Sigmoid colon (tissue), 7 donors: ENCODE measurements around the gene MYOF. TPM values are rescaled to one million over a fixed set of nuclear protein-coding genes. Genes with fewer than 3 reads are reported as not detected.
A peak's percentile ranks its signal among the peaks of the same experiment; 100 is the strongest.

ENCODE experiments used
- DNase-seq: peaks from one replicate; pipeline ENCODE4 v3.0.0-alpha.2; 2019
- H3K27ac ChIP-seq, 4 donors: fragments of 200-600 bp; sonication (generic); one replicate each; pipeline ENCODE4 v1.5.1; 2016 to 2019; ENCODE audit warnings: mild to moderate bottlenecking in 1 of 4
- H3K27me3 ChIP-seq, 3 donors: fragments of 200-600 bp; sonication (generic); one replicate each; pipeline ENCODE4 v1.5.1; 2019; ENCODE audit warnings: mild to moderate bottlenecking in 1 of 3
- H3K36me3 ChIP-seq, 4 donors: fragments of 200-600 bp; sonication (generic); one replicate each; pipeline ENCODE4 v1.5.1; 2016 to 2019
- H3K4me1 ChIP-seq, 4 donors: fragments of 200-600 bp; sonication (generic); one replicate each; pipeline ENCODE4 v1.5.1; 2017 to 2019
- H3K4me3 ChIP-seq, 4 donors: fragments of 200-600 bp; sonication (generic); one replicate each; pipeline ENCODE4 v1.5.1; 2017 to 2019; ENCODE audit warnings: mild to moderate bottlenecking in 2 of 4, moderate library complexity in 1 of 4
- H3K9me3 ChIP-seq, 4 donors: fragments of 200-600 bp in 3 of 4; sonication (generic) in 3 of 4; one replicate each; pipeline versions ENCODE4 v1.5.1 to v1.6.1; 2013 to 2019
- CTCF ChIP-seq, 4 experiments: fragments of 450-650 bp in 3 of 4; fragments of 200-600 bp in 1 of 4; IDR thresholded peaks; one replicate each; pipeline ENCODE4 v1.5.1; 2016 to 2019; ENCODE audit warnings: antibody characterized with exemption in 4 of 4, mild to moderate bottlenecking in 3 of 4, moderate library complexity in 2 of 4
- EP300 ChIP-seq, 4 donors: sonication (generic); formaldehyde crosslinking; IDR thresholded peaks; one replicate each; pipeline ENCODE4 v1.6.1; 2017; ENCODE audit warnings: antibody characterized with exemption in 4 of 4
- POLR2A ChIP-seq, 2 donors: fragments of 450-650 bp; IDR thresholded peaks; one replicate each; pipeline ENCODE4 v1.6.1; 2016; ENCODE audit warnings: antibody characterized with exemption in 2 of 2, mild to moderate bottlenecking in 2 of 2, moderate library complexity in 2 of 2
- POLR2AphosphoS5 ChIP-seq, 4 donors: sonication (generic); formaldehyde crosslinking; IDR thresholded peaks; one replicate each; pipeline ENCODE4 v1.6.1; 2017; ENCODE audit warnings: antibody characterized with exemption in 4 of 4
- WGBS, 2 donors: extraction: QIAGEN DNeasy Blood & Tissue Kit; methylation state at CpG; one replicate each; pipeline ENCODE4 v1.1.7; 2013; 5-methylcytosine and 5-hydroxymethylcytosine counted together
- intact Hi-C: fragments of 100-400 bp; cut with DNase I; formaldehyde crosslinking; loops from one replicate; pipeline ENCODE4 v1.15.1; 2023
- polyA plus RNA-seq, 3 donors: library from polyadenylated mRNA; stranded (reverse); fragments of 200-250 nt; gene quantifications; one replicate each; pipeline ENCODE4 v1.2.3, GENCODE V29; 2013
- total RNA-seq, 4 donors: library from RNA; depleted of rRNA; stranded (reverse); fragments of >200 nt; gene quantifications; one replicate each; pipeline ENCODE4 v1.1.0, GENCODE V29; 2016
- donor health status: healthy with polysubstance abuse.
- donor health status: Bipolar disorder and iron deficiency.
- donor health status: healthy.

The MYOF gene
- total RNA-seq (10 to 100 TPM; 33.6 to 83.4 (median 70.2) TPM), polyA plus RNA-seq (10 to 100 TPM; 12.6 to 36.3 (median 18.5) TPM)

GRCh38 chr10:93482145-93482834, at the start of gene MYOF:
Gene MYOF (minus strand): TSS chr10:93482334. CDS start chr10:93482194, 140 bp downstream.
- Histone ChIP-seq H3K4me1 (peaks cover 0 to 37% (median 28%) of the 10 kb centered on the region in 4 donors), H3K36me3 (no peaks in the 10 kb centered on the region), H3K9me3 (no peaks in the 10 kb centered on the region), H3K4me3 (peak within 1 kb of the TSS; percentile 54 to 65 (median 58)), H3K27me3 (no peaks in the 10 kb centered on the region), H3K27ac (peak within 1 kb of the TSS; percentile 84 to 95 (median 91))
- TF ChIP-seq EP300 (IDR thresholded peaks at IDR 0.05) (no peak), POLR2A (IDR thresholded peaks at IDR 0.05) (peak; percentile 78 to 91), CTCF (IDR thresholded peaks at IDR 0.05) (peak; percentile 32 to 64 (median 54)), POLR2AphosphoS5 (IDR thresholded peaks at IDR 0.05) (peak; percentile 85 to 91 (median 88))
- WGBS, 2 donors: 0 to 1% methylated on average over 27 of the region's 27 CpGs
- intact Hi-C loops: loop anchor here (1.0 kb wide), 1 partner anchor 106 kb away; no protein-coding TSS in a partner anchor
- peak; percentile 88 for DNase-seq

- no peaks in the 10 kb centered on the region for H3K36me3 ChIP-seq
- TF ChIP-seq CTCF (IDR thresholded peaks at IDR 0.05): no peak
- no peak for TF ChIP-seq POLR2AphosphoS5 (IDR thresholded peaks at IDR 0.05)
- no peak for TF ChIP-seq EP300 (IDR thresholded peaks at IDR 0.05)
- TF ChIP-seq POLR2A (IDR thresholded peaks at IDR 0.05): no peak
- H3K4me1 ChIP-seq: peaks cover 0 to 10% (median 0%) of the 10 kb centered on the region in 4 donors
- intact Hi-C loops: no loop called here
- H3K27ac ChIP-seq: no peak overlapping the region
- no peak overlapping the region for H3K4me3 ChIP-seq
- no peaks in the 10 kb centered on the region for H3K27me3 ChIP-seq
- H3K9me3 ChIP-seq: no peaks in the 10 kb centered on the region
- no peak for DNase-seq
- 98 to 99% methylated on average over 4 of the region's 4 CpGs for WGBS, 2 donors
These were observed 36.4 kb upstream of the MYOF start for GRCh38 chr10:93518531-93518930.

- 91 to 97% methylated on average over 1 of the region's 1 CpG for WGBS, 2 donors
- Histone ChIP-seq H3K4me3 (no peak overlapping the region), H3K27ac (peak overlapping the region in 2 of 4 donors; percentile 17 to 33), H3K27me3 (no peaks in the 10 kb centered on the region), H3K9me3 (no peaks in the 10 kb centered on the region), H3K36me3 (no peaks in the 10 kb centered on the region), H3K4me1 (peaks cover 0 to 10% (median 0%) of the 10 kb centered on the region in 4 donors)
- TF ChIP-seq EP300 (IDR thresholded peaks at IDR 0.05): no peak
- no peak for TF ChIP-seq POLR2A (IDR thresholded peaks at IDR 0.05)
- no peak for TF ChIP-seq POLR2AphosphoS5 (IDR thresholded peaks at IDR 0.05)
- no peak for TF ChIP-seq CTCF (IDR thresholded peaks at IDR 0.05)
- DNase-seq: no peak
- intact Hi-C loops: no loop called here
These were observed 33.9 kb upstream of the MYOF start for GRCh38 chr10:93516006-93516380.

- no peaks in the 10 kb centered on the region for H3K27me3 ChIP-seq
- no peak for TF ChIP-seq EP300 (IDR thresholded peaks at IDR 0.05)
- TF ChIP-seq POLR2A (IDR thresholded peaks at IDR 0.05): no peak
- no peak for TF ChIP-seq POLR2AphosphoS5 (IDR thresholded peaks at IDR 0.05)
- no peak for TF ChIP-seq CTCF (IDR thresholded peaks at IDR 0.05)
- H3K4me1 ChIP-seq: peaks cover 0 to 10% (median 0%) of the 10 kb centered on the region in 4 donors
- intact Hi-C loops: no loop called here
- H3K36me3 ChIP-seq: no peaks in the 10 kb centered on the region
- H3K4me3 ChIP-seq: no peak overlapping the region
- no peak for DNase-seq
- peak overlapping the region; percentile 12 to 33 (median 26) for H3K27ac ChIP-seq
- WGBS, 2 donors: 73 to 75% methylated on average over 8 of the region's 8 CpGs
- no peaks in the 10 kb centered on the region for H3K9me3 ChIP-seq
These were observed 33.2 kb upstream of the MYOF start for GRCh38 chr10:93515071-93516005.
